Stimulated activated CD4-positive, alpha-beta T cell treated with anti-CD3 and anti-CD28 coated beads, Interleukin-1b, Interleukin-23, amount 100 ng/mL, for 4 hours (primary cell): ENCODE data around the gene PTPRG.
"Not testable (repeated sequence)": the region's sequence is repeated elsewhere in the genome, so short reads cannot be mapped to it uniquely, and the experiment has no call there.

ENCODE experiments used
- DNase-seq, 2 donors: peaks; one replicate each; pipeline ENCODE4 v3.0.0-alpha.2; 2020; ENCODE audit warnings: low read depth in 2 of 2

PTPRG gene

DNA sequence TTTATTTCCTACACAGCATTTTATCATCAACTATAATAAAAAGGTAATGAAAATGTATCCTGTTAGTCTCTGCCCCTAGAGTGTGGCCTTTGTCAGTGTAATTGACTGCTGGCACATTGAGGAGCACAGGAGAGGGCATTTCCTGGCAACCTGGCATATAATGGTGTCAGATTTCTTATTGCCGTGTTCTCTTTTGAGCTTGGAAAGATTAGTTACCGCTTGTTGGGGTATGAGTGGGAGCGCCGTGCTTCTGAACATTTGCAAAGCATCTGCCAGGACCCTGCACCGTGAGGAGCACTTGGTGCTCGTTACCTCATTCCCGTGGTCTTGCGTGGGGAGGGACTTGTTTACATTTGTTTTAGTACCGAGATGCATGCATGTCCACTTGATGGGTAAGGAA lies 124.4 kb downstream of the PTPRG start:
- DNase-seq: no peak

- no peak for DNase-seq
Observed at GRCh38 chr3:61686228-61686648, 124.9 kb downstream of the PTPRG start.

DNA sequence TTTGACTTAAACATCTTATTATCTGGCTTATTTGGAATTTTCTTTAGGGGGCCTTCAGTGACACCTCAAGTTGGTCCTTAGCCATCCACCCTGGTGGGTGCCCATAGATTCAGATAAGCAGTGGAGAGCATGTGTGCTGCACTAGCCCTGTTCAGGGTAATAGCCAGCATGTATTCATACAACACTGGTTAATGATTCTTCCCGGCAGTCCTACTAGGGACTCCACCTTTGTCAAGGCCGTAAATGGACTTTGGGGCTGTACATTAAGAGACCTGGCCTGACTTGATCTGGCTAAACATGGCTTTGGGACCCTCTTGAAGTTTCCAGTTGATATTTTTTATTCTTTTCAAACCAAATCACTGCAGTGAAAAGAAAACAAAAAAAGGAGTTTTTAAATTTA lies 125.8 kb downstream of the PTPRG start:
- DNase-seq: no peak

DNA sequence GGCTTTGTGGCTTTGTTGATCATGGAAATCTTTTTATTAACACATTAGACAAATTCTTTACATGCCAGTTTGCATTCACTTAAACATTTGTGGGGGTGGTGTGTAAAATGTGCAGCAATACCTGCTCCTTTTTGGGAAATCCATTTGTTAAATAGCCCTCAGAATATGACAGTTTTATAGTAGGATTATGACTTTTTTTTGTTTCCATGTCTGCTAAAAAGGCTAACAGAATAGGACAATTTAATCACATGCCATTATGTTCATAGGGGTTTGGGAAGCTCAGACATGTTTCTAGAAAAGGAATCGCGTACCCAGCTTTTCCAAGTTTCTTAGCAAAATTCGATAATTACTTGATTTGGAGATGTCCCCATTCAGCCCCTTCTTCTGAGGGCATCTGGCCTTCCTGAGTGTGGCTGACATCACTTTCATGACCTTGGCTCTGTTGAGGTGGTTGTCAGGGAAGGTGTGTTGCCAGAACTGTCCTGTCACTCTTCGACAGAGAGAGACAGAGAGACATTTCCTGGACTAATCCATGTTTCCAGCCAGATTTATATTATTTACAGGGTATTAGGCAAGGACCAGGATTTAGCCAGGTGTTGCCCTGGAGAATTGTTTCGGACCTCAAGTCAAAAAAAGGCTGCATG lies 126.4 kb downstream of the PTPRG start:
- no peak for DNase-seq

DNA sequence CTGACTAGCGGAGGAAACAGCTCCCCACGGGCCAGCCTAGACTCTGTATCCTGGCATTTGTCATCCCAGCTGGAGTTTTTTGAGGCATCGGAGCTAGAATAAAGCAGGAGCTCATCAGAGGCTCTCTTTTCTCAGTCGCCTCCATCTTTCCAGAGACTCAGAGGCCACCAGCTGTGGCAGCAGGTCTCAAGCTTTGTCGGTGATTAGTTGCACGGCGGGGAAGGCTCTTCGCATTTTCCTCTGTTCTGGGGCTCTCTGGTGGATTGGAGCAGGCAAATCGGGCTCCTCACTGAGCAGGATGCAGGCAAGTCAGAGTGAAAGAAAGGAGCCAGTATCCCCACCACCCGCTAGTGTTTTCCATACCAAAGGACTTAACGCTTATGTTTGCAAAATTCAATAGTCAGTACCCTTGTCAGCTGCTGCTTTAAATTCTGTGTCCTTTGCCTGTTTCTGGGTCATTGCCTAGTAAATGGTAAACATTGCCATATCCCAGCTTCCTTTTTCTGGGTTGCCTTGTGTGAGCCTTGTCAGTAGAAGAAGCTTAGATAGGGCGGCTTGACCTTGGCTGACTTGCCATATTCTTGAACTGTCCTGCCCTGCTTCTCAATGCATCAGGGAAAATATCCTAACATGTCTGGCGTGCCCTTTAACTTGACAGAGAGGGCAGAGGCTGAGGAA lies 127.1 kb downstream of the PTPRG start:
- DNase-seq: no peak

GRCh38 chr3:61690016-61690415 lies 128.6 kb downstream of the PTPRG start:
- DNase-seq: no peak

DNA sequence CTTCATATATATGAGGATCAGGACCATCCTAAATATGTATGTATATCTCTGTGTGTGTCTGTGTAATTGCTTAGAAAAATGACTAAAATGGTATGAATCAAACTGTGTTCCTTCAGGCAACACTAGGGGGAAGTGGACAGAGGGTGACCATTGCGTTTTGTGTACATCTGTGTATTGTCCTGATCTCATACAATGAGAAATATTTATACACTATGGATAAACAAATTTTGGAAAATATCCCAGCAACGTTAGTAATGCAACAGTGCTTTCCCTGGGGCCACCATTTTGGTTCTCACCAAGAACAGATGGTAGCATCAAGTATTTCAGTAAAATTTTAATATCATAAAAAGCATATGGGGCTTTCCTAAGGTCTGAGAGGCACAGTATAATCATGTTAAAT lies 130.1 kb downstream of the PTPRG start:
- DNase-seq: no peak

- DNase-seq: no peak
Observed at GRCh38 chr3:61697301-61697700, 135.9 kb downstream of the PTPRG start.

GRCh38 chr3:61698278-61699072 lies 137.1 kb downstream of the PTPRG start:
- not testable (repeated sequence) for DNase-seq

- no peak for DNase-seq
Observed at GRCh38 chr3:61699622-61700021, 138.3 kb downstream of the PTPRG start.

DNA sequence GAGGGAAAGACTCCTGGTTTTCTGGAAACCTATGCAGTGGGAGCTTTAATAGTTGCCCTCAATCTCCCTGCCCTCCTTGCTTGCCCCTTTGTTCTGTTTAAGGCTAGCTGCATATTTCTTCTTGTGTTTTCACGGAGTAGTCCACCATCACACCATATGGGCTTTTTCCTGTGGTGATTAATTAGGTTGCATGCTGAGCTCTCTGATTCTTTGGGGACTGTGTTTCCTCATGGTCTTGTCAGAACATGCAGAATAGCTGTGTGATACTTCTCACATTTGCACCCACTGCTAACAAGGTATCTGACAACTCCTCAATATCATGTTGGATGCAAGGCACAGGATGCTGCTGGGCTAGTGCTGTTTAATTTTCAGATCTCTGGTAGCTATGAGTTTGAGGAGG lies 139.6 kb downstream of the PTPRG start:
- no peak for DNase-seq

DNA sequence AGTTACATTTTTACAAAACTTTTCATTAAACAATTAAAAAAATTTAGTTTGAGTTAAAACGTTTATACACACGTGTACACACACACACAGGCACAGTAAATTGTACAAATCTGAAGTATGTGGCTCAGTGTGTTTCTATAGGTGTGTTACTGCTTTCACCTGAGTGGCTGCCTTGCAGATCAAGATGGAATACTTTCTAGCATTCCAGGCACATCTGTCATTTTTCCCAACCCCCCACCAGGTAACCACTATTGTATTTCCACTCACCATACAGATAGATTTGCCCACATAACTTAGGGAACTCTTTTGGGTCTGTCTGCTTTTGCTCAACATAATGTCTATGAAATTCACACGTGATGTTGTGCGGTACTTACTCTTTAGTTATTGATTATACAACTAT lies 141.1 kb downstream of the PTPRG start:
- no peak for DNase-seq

DNA sequence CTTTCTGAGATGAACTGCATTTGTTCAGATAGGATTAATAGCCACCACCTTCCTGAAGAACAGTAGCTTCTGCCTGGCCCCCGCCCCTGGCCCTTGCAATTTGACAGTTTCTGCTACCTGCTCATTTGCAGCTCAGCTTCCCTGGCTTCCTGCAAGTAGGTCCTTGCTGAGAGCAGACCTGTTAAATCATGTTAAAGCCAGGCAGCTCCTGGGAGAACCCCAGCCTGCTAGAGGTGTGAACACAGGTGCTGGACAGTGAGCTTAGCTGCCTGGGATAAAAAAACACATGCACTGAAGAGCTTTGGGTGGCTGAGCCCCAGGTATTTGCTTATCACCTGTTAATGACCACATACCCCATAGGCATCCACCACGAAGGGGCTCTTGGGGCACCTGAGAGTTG lies 143.4 kb downstream of the PTPRG start:
- no peak for DNase-seq

- DNase-seq: no peak
Observed at GRCh38 chr3:61707492-61707891, 146.1 kb downstream of the PTPRG start.

- not testable (repeated sequence) for DNase-seq
Observed at GRCh38 chr3:61710920-61711319, 149.5 kb downstream of the PTPRG start.

GRCh38 chr3:61714225-61714624 lies 152.9 kb downstream of the PTPRG start:
- DNase-seq: no peak

- no peak for DNase-seq
Observed at GRCh38 chr3:61715886-61716527, 154.6 kb downstream of the PTPRG start.

- DNase-seq: not testable (repeated sequence)
Observed at GRCh38 chr3:61716693-61717092, 155.3 kb downstream of the PTPRG start.

DNA sequence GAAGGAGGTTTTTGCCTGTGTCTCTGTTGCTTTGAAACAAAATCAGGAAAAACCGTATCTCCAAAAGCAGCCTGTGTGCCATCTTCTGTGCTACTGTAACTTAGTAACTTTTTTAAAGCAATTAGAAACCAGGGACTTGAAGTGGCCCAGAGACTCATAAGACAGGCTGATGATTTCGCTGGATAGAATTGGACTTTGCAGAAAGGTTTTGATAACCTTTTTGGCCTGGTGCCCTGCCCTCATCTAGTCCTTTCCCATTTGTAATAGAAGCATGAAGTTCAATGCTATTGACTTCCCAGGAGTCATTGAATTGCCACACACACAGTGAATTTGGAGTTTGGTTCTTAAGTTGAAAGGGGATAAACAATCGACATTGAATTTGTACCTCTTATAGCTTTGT lies 157.2 kb downstream of the PTPRG start:
- no peak for DNase-seq

GRCh38 chr3:61719278-61719977 lies 158.1 kb downstream of the PTPRG start:
- no peak for DNase-seq

GRCh38 chr3:61723038-61723437 lies 161.7 kb downstream of the PTPRG start:
- DNase-seq: no peak

GRCh38 chr3:61724183-61724582 lies 162.8 kb downstream of the PTPRG start:
- DNase-seq: no peak
